HG02763 (cell line): ENCODE results near the gene C12orf60.
"Not testable (repeated sequence)": the region's sequence is repeated elsewhere in the genome, so short reads cannot be mapped to it uniquely, and the experiment has no call there.

Experiments
- ATAC-seq: cut with Tn5 transposase; IDR thresholded peaks from one replicate; pipeline ENCODE4 v1.9.1; 2021; ENCODE audit warnings: mild to moderate bottlenecking, moderate library complexity; ENCODE audit not compliant: unreplicated experiment

C12orf60 gene, protein sequence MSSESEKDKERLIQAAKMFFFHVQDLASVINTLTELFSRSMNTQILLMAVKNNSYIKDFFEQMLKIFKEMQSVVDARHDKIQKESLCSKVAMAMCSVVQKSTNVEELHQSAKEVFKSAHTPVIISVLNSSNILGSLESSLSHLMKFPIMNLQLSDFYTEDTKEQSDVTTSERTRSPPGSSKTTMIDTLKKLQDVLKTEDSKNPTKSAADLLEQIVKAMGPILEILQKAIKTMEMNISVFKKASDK

GRCh38 chr12:14803011-14803829 is at the start of gene C12orf60, which contains the start of gene WBP11:
TSS of gene C12orf60 (plus strand) at chr12:14803670. CDS start at chr12:14822936, 19,266 bp downstream.
TSS of gene WBP11 (minus strand) at chr12:14803478. CDS start at chr12:14801383, 2,095 bp downstream.
- ATAC-seq = peak; percentile 100

- ATAC-seq = no peak
Observed at GRCh38 chr12:14756334-14757143, 46.9 kb upstream of the C12orf60 start.

DNA sequence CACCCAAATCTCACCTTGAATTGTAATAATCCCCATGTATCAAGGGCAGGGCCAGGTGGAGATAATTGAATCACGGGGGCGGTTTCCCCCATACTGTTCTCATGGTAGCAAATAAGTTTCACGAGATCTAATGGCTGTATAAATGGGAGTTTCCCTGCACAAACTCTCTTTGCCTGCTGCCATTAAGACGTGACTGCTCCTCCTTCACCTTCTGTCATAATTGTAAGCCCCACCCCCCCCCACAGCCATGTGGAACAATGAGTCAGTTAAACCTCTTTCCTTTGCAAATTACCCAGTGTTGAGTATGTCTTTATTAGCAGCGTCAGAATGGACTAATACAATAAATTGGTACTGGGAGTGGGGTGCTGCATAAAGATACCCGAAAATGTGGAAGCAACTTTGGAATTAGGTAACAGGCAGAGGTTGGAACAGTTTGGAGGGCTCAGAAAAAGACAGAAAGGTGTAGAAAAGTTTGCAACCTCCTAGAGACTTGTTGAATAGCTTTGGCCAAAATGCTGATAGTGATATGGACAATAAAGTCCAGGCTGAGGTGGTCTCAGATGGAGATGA is 43.7 kb upstream of the C12orf60 start:
- ATAC-seq = not testable (repeated sequence)

DNA sequence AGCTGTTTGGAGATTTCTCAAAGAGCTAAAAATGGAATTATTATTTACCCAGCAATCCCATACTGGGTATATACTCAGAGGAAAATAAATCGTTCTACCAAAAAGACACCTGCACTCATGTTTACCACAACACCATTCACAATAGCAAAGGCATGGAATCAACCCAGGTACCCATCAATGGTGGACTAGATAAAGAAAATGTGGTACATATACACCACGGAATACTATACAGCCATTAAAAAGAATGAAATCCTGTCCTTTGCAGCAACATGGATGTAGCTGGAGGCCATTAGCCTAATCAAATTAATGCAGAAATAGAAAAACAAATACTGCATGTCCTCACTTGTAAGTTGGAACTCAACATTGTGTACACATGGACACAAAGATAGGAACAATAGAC is 38.1 kb upstream of the C12orf60 start:
- no peak for ATAC-seq

DNA sequence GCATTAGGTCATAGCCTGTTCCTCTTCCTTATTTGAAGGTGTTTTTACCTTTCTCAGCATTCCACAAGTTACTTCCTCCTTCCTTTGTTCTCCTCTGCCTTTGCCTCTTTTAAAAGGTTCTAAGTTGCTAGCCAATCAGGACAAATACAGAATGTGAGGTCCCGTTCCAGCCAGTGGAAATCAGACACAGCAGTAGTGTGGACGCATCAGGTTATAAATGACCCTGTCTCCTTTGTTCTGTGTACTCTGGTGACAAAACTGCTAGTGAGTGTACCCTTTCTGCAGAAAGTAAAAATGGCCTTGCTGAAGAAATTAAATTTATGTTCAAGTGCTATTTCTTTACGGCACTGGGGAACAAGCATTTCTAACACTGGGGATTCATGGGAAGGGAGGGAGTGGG is 37.5 kb upstream of the C12orf60 start:
- ATAC-seq = not testable (repeated sequence)

DNA sequence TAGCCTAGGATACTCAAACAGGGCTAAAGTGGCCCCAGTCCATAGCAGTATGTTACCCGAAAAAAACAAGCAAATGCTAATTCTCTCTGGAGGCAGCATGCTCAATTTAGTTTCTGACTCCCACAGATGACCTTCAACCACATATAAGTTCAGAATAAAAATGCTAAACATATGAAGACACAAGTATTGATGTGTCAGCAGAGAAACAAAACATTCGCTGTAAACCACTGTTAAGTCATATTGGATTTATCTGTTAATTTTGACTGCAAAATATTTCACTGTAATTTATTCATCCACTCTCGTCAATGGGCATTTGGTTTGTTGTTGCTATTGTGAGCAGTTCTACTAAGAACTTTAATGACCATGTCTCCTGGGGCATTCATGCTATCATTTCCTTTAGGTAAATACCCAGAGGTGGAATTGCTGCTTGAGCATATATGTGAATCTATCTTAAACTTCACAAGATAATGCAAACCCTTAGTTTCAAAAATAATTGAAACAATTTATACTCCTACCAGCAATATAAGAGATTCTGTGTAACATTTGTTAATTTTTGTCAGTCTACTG is 36.7 kb upstream of the C12orf60 start:
- no peak for ATAC-seq

DNA sequence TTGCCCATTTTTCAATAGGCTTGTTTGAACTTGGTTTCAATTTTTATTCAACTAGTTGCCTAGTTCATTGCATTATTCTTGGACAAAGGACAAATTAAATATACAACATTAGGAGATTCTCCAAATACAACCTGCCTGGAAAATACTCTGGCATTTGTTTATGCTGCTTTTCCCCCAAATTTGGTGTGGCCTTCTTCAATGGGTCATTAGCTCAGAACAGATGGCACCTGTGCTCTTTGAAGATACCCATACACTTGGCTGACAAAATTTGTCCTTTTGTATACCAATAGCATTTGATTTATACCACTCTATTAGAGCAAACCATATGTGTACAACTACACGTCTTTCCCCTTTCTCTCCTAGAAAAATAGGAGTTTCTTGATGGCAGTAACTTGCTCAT is 35.9 kb upstream of the C12orf60 start:
- no peak for ATAC-seq

- ATAC-seq = no peak
Observed at GRCh38 chr12:14768823-14769405, 34.6 kb upstream of the C12orf60 start.

DNA sequence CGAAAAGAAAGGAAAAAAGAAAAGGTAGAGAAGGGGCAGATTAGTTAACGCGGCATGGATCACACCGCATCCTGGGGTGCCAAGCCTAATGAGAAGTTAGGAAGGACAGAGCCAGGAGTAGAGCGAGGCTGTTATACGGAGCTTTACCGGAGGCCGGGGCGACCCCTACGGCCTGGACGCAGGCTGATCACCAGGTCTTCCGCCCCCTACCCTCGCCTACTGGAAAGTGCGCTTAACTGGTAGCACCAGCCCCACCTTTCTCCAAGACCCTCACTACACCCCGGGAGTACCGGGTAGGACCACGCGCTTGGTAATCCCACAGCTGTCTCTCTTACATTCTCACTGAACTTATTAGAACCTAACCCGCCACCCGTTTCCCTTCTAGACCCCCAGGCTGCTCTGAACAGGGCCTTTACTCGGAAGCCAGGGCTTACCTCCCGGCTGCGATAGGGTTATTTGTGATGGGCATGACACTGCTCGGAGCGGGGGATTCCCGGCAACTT is 34.0 kb upstream of the C12orf60 start:
- no peak for ATAC-seq

GRCh38 chr12:14769969-14770495 is 33.4 kb upstream of the C12orf60 start:
- peak; percentile 40 for ATAC-seq

DNA sequence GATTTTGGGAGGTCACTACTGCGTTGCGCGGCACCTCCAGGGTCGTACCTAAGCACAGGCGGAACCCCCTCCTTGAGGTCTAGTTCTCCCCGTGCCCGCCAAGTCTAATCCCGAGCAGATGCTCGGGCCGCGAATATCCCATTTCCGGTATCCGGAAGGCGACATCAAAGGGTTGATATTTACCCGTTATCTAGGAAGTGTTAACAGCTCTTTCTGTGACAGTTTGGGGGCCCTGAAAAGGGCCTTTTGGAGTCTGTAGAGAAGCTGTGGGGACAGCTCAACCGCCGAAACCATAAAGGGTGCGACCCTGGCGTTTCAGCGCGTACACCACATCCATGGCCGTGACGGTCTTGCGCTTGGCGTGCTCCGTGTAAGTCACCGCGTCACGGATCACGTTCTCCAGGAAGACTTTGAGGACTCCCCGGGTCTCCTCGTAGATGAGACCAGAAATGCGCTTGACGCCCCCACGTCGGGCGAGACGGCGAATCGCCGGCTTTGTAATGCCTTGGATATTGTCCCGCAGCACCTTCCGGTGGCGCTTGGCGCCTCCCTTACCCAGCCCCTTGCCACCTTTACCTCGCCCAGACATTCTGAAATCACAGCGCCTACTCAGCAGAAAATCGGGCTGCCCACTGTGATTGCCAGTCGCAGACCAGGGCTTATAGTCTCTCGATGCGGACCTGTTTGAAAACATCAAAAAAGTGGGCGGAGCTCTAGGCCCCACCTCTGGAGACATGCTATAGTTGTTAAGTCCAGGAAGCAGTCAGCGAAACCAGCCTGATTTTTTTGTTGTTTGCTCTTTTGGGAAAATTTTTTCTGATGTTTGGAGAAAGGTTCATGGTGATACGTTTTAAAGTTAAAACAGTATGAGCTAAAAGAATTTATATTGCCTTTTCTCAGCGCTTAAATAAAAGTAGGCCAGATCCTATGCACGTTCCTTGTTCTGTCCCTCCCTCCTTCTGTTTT is 32.7 kb upstream of the C12orf60 start:
- ATAC-seq = peak; percentile 31

- no peak for ATAC-seq
Observed at GRCh38 chr12:14771651-14772137, 31.8 kb upstream of the C12orf60 start.

GRCh38 chr12:14772946-14773345 is 30.5 kb upstream of the C12orf60 start:
- ATAC-seq = no peak

DNA sequence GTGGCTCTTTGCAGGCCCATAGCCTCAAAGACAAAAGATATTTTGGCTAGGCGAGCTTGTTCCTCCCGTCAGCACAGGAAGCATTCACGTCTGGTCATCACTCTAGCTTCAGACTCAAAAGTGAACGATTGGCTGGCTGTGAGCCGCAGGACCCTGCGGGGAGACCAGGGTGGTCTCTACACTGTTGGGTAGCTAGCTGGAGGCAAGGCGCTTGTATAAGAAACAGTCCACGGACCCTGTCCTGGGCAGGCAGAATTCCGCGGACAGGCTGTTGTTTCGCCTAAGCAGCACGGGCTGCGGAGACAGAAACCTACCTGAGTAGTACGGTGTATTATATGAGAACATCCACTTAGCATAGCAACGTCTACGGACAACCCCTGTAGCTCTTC is 29.8 kb upstream of the C12orf60 start:
- peak; percentile 13 for ATAC-seq

DNA sequence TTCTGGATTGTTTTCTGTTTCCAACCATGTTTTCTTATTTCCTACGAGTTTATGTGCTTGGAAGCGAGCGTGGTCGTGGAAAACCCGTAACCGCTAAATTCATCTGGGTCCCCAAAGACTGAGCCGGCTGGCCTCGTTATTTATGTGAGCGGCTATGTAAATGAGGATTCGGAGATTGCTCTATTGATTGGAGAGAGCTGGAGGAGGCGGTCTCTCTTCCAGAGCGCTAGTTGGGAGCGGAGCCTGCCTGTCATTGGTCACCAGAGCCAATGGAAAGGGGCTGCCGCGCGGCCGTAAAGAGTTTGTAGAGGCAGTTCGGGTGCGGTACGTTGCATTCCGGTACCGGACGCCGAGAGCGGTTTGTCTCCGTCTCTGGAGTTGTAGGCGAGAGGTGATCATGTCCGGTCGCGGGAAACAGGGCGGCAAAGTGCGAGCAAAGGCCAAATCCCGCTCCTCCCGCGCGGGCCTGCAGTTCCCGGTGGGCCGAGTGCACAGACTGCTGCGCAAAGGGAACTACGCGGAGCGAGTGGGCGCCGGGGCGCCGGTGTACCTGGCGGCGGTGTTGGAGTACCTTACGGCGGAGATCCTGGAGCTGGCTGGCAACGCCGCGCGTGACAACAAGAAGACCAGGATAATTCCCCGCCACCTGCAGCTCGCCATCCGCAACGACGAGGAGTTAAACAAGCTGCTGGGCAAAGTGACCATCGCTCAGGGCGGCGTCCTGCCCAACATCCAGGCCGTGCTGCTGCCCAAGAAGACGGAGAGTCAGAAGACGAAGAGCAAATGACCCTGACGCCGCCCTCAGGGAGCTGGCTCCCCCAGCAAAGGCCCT is 29.2 kb upstream of the C12orf60 start:
- ATAC-seq = peak; percentile 50

DNA sequence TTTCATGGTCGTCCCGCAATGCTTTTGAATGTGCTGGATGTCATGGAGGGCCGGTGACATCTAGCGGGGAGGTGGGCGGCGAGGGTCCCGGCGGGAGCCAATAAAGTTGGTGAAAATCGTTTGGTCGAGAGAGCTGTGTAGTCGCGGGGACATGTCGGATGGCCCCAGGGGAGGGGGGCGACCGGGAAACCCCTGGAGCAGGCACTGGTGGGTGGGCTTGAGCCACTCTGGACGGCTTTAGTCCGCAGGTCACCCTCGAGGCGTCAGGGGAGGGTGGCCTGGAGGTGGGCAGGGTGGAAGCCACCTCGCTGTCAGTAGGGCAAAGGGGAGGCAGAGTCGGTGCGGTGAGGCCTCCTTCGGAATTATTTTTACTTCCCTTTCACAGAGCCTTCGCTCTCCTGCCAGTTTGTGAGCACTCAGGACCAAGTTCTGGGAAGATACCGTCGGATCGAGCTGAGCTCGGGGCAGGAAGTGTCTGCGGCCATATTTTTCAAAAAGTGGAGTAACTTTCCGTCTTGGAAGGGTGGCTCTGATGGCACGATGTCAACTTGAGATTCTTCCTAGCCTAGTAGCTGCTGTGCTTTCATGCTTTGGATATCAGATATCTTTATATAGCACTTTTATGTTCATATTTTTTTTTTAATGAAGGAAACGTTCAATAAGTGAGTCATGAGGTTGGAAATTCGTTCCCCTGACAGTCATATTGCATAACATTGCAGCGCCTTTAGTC is 28.4 kb upstream of the C12orf60 start:
- ATAC-seq = no peak

DNA sequence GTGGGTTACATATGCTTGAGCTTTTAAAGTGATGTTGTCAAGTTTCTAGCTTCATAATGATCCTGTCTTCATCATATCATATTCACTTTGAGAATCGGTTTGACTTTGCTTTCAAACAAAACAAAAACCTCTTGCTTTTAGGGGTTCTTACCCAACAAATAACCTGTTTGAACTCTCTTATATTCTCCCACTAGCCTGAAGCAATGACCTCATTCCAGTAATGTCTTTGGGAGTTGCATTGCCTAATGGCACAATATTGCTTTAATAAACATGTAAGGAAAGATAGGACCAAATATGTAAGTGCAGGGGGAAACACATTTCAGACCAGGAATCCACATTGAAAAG is 27.9 kb upstream of the C12orf60 start:
- ATAC-seq = no peak
